ENCODE results near the gene ASIC3.
"Not testable (repeated sequence)": the region's sequence is repeated elsewhere in the genome, so short reads cannot be mapped to it uniquely, and the experiment has no call there.

Gene ASIC3

DNA sequence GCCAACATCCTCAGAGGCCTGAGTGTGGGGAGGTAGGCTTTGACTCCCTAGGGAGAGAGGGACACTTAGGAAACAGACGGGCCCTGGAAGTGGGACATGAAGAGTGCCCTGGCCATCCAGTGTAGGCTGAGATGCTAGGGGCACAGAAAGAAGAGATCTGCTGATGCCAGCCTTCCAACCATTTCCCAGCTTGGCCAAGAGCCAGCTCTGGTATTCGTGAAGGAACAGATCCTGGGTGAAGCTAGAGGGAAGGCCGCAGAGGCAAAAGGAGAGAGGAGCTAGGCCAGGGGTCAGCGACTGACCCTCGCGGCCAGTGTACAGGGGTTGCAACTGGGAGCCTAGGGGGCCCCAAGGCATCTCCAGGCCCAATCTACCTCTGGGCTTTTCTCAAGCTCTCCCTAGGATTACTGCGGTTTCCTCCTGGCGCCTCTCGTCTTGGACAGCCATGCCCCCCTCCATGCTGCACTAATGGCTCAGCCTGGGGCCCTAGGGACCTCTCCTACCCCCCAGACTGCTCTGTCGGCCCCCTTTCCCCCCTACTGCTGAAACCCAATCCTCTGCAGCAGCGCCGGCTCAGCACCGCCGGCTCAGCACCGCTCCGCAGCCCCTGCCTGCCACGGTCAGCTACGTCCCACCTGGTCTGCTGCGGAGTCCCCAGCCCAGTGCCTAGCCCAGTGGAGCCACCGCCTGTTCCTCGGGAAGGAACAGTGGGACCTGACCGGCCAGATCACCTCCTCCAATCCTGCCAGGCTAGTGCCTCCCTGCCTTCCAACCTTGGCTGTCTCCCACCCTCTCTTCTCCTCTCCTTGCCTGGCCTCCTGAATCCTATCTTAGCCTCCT lies at the start of gene ASIC3:
Gene ASIC3, plus strand, starts transcription at position 556 of the 840 bp plus-strand sequence. CDS start 355 bp downstream, outside the sequence.
- DNase-seq: no peak

DNA sequence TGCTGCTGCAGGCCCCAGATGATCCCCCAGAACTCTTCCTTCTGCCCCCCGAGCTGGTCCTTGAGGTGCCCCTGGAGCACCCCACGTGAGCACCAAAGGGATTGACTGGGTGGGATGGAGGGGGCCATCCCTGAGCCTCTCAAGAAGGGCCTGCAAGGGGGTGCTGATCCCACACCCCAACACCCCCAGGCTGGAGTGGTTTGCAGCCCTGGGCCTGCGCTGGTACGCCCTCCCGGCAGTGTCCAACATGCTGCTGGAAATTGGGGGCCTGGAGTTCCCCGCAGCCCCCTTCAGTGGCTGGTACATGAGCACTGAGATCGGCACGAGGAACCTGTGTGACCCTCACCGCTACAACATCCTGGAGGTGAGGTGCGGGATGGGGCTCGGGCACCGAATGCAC lies 49.3 kb upstream of the ASIC3 start:
- DNase-seq: peak; percentile 17

DNA sequence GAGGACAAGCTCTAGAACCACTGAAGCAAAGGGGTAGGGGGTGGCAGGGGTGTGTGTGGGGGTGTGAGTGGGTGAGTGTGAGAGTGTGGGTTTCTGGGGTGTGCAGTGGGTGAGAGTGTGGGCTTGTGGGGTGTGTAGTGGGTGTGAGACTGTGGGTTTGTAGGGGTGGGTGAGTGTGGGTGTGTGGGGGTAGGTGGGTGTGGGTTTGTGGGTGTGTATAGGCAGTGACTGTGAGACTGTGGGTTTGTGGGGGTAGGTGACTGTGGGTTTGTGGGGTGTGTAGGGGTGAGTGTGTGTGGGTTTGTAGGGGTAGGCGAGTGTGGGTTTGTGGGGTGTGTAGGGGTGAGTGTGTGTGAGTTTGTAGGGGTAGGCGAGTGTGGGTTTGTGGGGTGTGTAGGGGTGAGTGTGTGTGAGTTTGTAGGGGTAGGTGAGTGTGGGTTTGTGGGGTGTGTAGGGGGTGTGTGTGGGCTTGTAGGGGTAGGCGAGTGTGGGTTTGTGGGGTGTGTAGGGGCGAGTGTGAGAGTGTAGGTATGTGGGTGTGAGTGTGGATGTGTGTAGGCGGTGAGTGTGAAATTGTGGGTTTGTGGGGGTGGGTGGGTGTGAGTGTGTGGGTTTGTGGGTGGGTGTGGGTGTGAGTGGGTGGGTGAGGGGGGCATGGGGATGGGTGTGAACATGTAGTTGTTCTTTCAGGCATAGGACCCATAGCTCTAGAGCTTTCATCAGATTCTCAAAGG lies 48.7 kb upstream of the ASIC3 start:
- no peak for DNase-seq

DNA sequence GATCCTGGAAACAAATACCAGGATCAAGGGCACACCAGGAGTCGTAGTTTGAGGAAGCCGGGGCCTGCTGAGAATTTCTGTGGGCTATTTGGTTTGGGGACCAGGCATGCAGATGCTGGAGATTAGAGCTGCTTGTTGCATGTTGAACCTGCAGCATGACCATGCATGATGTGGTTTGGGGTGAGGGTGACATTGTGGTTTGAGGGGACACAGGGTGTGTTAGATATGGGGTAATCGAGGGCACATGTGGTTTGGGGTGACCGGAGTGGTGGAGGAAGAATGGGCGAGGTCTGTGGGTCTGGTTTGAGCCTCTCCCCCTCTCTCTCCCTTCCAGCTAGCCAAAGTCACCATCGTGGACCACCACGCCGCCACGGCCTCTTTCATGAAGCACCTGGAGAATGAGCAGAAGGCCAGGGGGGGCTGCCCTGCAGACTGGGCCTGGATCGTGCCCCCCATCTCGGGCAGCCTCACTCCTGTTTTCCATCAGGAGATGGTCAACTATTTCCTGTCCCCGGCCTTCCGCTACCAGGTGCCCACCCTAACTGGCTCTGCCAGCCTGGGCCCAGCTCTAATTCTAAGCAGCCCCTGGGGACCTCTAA lies 47.3 kb upstream of the ASIC3 start:
- peak; percentile 10 for DNase-seq

DNA sequence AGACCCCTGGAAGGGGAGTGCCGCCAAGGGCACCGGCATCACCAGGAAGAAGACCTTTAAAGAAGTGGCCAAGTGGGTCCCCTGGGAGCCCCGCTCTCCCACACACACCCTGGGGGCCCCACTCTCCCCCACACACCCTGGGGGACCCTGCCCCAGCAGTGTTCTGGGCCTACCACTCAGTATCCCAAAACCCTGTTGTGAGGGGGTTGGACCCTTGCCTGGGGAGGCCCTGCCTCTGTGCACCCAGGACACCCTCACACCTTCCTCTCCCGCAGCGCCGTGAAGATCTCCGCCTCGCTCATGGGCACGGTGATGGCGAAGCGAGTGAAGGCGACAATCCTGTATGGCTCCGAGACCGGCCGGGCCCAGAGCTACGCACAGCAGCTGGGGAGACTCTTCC lies 46.8 kb upstream of the ASIC3 start:
- no peak for DNase-seq

DNA sequence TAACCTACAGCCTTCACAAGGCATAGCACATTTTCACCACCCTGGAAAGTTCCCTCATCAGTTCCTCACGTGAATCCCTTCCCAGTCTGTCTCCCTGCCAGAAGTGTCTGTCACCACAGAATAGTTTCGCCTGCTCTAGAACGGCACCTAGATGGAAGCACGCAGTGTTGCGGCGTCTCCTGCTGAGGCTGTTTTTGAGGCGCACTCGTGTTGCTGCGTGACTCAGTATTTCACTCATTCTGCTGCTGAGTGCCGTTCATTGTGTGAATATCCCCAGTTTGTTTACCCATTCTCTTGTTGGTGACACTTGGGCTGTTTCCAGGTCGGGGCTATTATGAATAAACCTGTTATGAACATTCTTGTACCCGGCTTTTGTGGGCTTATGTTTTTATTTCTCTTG lies 44.8 kb upstream of the ASIC3 start:
- DNase-seq: no peak

DNA sequence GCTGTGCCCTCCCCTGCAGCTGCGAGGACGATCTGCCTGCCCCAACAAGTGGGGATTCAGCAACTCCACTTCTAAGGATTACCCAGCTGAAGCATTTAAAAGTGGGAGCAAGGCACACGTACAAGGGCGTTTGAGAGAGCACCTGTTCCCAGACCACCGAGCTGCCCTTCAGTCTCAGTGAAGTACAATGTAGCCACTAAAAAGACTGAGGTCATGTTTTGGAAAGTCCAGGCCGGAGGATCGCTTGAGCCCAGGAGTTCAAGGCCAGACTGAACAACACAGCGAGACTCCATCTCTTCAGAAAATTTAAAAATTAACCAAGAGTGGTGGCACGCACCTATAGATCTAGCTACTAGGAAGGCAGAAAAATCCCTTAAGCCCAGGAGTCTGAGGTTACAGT lies 42.8 kb upstream of the ASIC3 start:
- DNase-seq: no peak

DNA sequence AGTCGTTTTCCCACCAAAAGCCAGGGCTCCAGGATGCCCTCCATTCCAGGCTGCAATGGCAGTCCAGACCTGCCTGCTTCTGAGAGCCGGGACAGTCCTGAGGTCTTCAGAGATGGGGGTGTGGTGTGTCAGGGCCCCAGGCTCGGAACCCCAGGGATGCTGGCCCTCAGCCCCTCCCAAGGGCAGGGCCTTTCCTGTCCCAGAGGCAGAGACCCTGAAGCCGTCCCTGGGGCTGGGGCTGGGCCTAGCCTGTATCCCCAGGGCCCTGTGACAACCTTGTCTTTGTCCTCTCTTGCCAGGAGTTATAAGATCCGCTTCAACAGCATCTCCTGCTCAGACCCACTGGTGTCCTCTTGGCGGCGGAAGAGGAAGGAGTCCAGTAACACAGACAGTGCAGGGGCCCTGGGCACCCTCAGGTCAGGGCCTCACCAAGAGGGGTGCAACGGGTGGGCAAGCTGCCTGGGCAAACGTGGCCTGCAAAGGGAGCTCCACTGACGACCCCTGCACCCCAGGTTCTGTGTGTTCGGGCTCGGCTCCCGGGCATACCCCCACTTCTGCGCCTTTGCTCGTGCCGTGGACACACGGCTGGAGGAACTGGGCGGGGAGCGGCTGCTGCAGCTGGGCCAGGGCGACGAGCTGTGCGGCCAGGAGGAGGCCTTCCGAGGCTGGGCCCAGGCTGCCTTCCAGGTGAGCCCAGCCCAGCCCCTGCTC lies 41.6 kb upstream of the ASIC3 start:
- DNase-seq: peak; percentile 27

DNA sequence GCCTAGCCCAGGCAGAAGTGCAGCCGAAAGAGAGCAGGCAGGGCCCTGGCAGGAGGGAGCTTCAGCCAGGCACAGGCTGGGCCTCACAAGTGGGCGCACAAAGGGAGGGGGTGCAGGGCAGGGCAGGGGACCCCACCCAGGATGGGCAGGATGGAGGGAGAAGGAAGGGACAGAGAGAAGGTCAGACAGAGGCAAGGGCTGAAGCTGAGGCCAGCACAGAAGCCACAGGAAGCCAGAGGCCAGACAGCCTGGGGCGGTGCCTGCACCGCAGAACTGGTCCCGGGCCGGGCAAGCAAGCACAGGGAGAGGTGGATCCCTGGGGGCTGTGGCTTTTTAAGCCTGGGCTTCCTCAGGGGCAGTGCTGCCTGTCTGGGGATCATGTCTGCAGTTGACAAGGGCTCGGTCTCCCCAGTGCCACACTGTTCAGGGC lies 40.8 kb upstream of the ASIC3 start:
- peak; percentile 75 for DNase-seq

DNA sequence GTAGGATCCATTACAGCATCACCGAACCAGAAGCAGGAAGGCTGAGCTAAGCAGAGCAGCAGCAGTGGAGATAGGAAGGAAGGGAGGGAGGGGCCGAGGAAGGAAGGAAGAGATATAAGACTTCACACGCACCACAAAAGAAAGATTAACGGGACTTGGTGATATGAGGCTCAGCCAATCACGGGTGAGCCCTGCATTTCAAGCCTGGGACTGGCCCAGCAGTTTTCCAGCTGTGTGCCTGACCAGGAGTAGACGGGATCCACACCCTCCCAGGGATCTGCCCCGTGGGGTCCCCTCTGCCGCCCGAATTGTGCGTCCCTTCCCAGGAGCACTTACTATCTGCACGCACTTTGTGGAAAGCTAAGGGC lies 40.2 kb upstream of the ASIC3 start:
- no peak for DNase-seq

DNA sequence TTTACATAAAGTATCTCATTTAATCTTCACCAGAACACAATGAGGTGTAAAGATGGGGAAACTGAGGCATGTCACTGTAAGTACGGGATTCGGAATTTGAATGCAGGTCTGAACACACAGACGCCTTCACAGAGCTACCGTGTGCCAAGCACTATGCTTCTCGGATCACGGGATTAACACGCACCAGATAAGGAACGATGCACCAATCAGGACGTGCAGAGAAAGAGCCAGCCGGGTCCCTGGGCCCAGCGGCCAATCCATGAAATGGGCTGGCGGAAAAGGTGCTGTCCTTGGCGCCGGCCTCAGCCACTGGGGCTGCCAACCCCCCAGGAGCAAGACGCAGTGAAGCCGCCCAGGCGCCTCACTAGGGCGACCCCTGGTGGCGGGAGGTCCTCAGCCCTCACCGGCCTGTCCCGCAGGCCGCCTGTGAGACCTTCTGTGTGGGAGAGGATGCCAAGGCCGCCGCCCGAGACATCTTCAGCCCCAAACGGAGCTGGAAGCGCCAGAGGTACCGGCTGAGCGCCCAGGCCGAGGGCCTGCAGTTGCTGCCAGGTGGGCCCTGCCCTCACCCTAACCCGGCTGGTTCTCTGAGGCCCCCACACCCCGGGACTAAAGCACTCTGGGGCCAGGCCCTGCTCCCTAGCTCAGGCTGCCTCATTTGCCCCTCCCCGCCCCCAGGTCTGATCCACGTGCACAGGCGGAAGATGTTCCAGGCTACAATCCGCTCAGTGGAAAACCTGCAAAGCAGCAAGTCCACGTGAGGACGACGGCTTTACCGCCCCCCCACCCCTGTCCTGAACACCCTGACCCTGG lies 39.6 kb upstream of the ASIC3 start:
- DNase-seq: peak; percentile 63

DNA sequence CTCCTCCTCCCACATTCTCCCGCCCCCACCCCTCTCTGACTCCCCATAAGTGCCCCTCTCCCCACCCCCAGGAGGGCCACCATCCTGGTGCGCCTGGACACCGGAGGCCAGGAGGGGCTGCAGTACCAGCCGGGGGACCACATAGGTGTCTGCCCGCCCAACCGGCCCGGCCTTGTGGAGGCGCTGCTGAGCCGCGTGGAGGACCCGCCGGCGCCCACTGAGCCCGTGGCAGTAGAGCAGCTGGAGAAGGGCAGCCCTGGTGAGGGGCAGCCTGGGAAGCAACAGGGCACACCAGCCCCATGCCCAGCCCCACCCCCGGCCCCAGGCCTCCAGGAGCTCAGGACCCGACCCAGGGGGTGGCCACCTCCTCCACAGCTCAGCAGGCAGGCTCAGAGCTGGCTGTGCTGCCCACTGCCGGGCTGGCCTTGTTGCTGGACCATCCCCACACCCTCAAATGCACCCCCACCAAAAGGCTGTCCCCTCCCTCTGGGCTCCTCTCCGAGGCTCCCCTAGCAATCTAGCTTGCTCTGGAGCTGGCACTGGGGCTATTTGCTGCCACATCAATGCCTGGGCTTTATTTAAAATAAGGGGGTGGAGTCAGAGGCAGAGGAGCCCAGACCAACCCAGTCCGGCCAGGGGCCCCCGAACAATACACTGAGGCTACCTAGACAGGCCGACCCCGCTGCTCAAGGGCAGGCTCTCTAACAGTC lies 38.8 kb upstream of the ASIC3 start:
- DNase-seq: peak; percentile 66

DNA sequence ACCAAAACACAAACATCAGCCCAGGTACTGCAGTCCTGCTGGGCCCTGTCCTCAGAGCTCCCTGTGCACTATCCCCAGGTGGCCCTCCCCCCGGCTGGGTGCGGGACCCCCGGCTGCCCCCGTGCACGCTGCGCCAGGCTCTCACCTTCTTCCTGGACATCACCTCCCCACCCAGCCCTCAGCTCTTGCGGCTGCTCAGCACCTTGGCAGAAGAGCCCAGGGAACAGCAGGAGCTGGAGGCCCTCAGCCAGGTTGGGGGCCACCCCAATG lies 38.4 kb upstream of the ASIC3 start:
- no peak for DNase-seq

DNA sequence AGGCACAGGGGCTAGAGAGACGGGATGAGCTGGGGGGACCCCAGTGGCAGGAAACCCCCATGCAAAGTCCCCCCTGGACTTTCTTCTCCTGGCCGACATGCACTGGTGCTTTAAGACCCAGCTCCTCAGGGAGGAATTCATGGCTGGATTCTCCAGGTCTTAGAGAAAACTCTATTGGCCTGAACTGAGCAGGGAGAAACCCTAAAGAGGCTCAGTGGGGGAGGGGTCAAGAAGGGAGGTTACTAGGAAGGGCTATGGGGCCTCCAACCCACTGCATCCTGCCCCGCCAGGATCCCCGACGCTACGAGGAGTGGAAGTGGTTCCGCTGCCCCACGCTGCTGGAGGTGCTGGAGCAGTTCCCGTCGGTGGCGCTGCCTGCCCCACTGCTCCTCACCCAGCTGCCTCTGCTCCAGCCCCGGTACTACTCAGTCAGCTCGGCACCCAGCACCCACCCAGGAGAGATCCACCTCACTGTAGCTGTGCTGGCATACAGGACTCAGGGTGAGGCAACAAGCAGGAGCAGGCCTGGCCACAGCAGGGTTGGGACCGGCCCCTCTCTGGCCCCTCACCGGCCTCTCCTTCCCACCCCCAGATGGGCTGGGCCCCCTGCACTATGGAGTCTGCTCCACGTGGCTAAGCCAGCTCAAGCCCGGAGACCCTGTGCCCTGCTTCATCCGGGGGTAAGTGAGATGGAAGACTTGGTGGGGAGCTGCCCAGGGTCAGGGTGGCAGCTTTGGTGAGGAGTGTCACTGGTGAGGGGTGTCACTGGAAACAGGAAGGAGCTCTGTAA lies 37.8 kb upstream of the ASIC3 start:
- DNase-seq: peak; percentile 62

DNA sequence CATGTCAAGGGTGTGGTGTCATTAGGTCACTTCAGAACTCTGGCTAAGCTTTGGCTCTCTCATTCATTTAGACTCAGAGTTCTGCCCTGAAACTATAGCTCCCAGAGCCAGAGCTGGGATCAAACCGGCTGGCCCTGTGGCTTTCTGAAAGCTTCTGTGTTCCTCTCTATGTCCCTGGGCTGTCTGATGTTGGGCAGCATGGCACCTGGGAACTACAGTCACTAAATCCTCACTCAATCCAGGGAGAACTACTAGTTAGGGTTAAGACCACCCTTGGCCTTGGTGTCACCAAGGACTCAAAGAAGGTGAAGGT lies 37.3 kb upstream of the ASIC3 start:
- no peak for DNase-seq

DNA sequence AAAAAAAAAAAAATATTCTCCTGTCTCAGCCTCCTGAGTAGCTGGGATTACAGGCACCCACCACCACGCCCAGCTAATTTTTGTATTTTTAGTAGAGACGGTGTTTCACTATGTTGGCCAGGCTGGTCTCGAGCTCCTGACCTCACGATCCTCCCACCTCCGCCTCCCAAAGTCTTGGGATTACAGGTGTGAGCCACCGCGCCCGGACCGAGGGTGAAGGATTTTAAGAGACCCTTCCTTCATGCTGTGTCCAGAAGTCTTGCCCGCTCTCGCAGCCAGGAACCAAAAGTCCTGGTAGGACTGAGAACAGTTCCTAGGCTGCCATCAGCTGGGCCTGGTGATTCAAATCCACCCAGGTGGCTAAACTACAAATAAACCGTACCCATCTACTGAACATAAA lies 36.7 kb upstream of the ASIC3 start:
- DNase-seq: not testable (repeated sequence)

DNA sequence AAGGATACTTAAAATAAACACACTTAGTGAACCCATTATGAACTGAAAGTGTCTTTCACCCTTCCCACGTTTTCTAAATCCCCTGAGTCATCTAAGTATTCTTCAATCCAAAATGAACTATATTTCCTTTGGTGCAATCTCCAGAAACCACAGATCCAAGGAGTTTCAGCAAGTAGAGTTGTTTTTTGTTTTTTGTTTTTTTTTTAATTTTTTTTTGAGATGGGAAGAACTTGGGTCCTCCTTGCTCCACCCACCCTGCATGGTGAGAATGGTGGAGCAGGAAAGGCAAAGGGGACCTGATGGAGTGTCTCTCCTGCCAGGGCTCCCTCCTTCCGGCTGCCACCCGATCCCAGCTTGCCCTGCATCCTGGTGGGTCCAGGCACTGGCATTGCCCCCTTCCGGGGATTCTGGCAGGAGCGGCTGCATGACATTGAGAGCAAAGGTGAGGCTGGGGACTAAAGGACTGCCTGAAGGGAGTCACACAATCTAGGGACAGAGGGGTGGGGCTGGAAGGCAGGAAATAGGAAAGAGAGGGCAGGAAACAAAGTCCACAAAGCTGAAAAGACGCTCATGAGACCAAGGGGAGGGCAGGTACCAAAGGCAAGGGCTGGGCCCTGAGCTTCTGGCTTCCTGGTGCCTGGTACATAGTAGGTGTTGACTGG lies 36.2 kb upstream of the ASIC3 start:
- no peak for DNase-seq

DNA sequence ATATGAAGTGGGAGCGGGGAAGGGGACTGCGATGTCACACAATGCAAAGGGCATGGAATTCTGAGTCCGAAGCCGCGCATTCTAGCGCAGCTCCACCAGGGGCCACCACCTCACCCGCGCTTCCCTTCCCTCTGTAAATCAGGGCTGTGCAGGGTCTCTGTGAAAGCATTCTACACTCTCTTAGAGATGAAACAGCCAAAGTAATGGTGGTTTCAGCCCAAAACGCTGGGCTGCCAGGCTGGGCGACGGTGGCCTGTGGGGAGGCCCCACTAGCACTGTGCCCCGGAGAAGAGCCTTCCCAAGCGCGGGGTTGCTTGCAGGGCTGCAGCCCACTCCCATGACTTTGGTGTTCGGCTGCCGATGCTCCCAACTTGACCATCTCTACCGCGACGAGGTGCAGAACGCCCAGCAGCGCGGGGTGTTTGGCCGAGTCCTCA lies 35.4 kb upstream of the ASIC3 start:
- peak; percentile 66 for DNase-seq

DNA sequence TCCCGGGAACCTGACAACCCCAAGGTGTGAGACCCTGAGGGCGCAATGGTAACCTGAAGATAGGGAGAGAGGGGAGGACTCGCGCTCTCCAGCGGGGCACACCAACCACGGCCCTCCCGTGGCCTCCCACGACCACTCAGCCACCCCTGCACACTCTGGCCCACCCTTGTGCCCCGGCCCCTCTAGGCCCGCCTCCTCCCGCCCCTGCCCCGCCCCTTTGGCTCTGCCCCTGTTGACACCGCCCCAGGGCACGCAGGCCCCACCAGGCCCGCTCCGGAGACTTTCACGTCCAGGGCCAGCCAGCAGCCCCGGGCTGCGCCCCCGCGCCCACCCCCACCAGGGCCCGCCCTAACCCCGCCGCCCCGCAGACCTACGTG lies 35.0 kb upstream of the ASIC3 start:
- no peak for DNase-seq

DNA sequence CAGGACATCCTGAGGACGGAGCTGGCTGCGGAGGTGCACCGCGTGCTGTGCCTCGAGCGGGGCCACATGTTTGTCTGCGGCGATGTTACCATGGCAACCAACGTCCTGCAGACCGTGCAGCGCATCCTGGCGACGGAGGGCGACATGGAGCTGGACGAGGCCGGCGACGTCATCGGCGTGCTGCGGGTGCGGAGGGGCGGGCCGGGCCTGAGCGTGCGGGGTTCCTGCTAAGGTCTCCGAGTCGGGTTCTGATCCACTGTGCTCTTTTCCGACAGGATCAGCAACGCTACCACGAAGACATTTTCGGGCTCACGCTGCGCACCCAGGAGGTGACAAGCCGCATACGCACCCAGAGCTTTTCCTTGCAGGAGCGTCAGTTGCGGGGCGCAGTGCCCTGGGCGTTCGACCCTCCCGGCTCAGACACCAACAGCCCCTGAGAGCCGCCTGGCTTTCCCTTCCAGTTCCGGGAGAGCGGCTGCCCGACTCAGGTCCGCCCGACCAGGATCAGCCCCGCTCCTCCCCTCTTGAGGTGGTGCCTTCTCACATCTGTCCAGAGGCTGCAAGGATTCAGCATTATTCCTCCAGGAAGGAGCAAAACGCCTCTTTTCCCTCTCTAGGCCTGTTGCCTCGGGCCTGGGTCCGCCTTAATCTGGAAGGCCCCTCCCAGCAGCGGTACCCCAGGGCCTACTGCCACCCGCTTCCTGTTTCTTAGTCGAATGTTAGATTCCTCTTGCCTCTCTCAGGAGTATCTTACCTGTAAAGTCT lies 34.4 kb upstream of the ASIC3 start:
- peak; percentile 85 for DNase-seq
